Measurements from ENCODE around the gene ITPR3. TPM values are rescaled to one million over a fixed set of nuclear protein-coding genes. Genes with fewer than 3 reads are reported as not detected.

Gene ITPR3
- total RNA-seq, 1 donor from 2014 or later, result 43.0 TPM

GRCh38 chr6:33686225-33686924 is 65.3 kb downstream of the ITPR3 start:
- Histone ChIP-seq H3K4me3 (no peak overlapping the region), H3K4me1 (no peaks in the 10 kb centered on the region), H3K27ac (no peak overlapping the region), H3K27me3 (no peaks in the 10 kb centered on the region), H3K9me3 (no peaks in the 10 kb centered on the region), H3K36me3 (peaks cover 0 to 10% of the 10 kb centered on the region in 2 donors)
- TF ChIP-seq CTCF (IDR thresholded peaks at IDR 0.05), result no peak
- DNase-seq (ENCODE audit: low spot score in 2 of 2), result no peak
- intact Hi-C loops (cut with DNase I), result no loop called here

- no peak overlapping the region for H3K4me3 ChIP-seq
- peaks cover 0 to 12% of the 10 kb centered on the region in 2 donors for H3K36me3 ChIP-seq
- H3K9me3 ChIP-seq, result no peaks in the 10 kb centered on the region
- intact Hi-C loops (cut with DNase I), result no loop called here
- DNase-seq (ENCODE audit: low spot score in 2 of 2), result no peak
- H3K4me1 ChIP-seq, result no peaks in the 10 kb centered on the region
- H3K27me3 ChIP-seq, result no peaks in the 10 kb centered on the region
- no peak for TF ChIP-seq CTCF (IDR thresholded peaks at IDR 0.05)
- H3K27ac ChIP-seq, result no peak overlapping the region
These were observed 66.2 kb downstream of the ITPR3 start for GRCh38 chr6:33686981-33687975.

- Histone ChIP-seq H3K4me1 (no peaks in the 10 kb centered on the region), H3K27me3 (no peaks in the 10 kb centered on the region), H3K9me3 (no peaks in the 10 kb centered on the region), H3K36me3 (peaks cover 0 to 12% of the 10 kb centered on the region in 2 donors), H3K27ac (no peak overlapping the region), H3K4me3 (no peak overlapping the region)
- DNase-seq (ENCODE audit: low spot score in 2 of 2), result no peak
- intact Hi-C loops (cut with DNase I), result no loop called here
- no peak for TF ChIP-seq CTCF (IDR thresholded peaks at IDR 0.05)
These were observed 66.9 kb downstream of the ITPR3 start for GRCh38 chr6:33688006-33688405.

GRCh38 chr6:33688451-33689147 is 67.5 kb downstream of the ITPR3 start:
- Histone ChIP-seq H3K36me3 (peaks cover 0 to 12% of the 10 kb centered on the region in 2 donors), H3K4me1 (no peaks in the 10 kb centered on the region), H3K27ac (no peak overlapping the region), H3K27me3 (no peaks in the 10 kb centered on the region), H3K4me3 (no peak overlapping the region), H3K9me3 (no peaks in the 10 kb centered on the region)
- no peak for TF ChIP-seq CTCF (IDR thresholded peaks at IDR 0.05)
- intact Hi-C loops (cut with DNase I), result no loop called here
- no peak for DNase-seq (ENCODE audit: low spot score in 2 of 2)

GRCh38 chr6:33689148-33689494 is 68.0 kb downstream of the ITPR3 start:
- no peak for TF ChIP-seq CTCF (IDR thresholded peaks at IDR 0.05)
- no peaks in the 10 kb centered on the region for H3K4me1 ChIP-seq
- peaks cover 0 to 12% of the 10 kb centered on the region in 2 donors for H3K36me3 ChIP-seq
- no peaks in the 10 kb centered on the region for H3K9me3 ChIP-seq
- no peak overlapping the region for H3K27ac ChIP-seq
- DNase-seq (ENCODE audit: low spot score in 2 of 2), result no peak
- intact Hi-C loops (cut with DNase I), result no loop called here
- no peak overlapping the region for H3K4me3 ChIP-seq
- no peaks in the 10 kb centered on the region for H3K27me3 ChIP-seq

Measured in ascending aorta (tissue), 2 donors.